ENCODE measurements around the gene FAM187B.

DNA sequence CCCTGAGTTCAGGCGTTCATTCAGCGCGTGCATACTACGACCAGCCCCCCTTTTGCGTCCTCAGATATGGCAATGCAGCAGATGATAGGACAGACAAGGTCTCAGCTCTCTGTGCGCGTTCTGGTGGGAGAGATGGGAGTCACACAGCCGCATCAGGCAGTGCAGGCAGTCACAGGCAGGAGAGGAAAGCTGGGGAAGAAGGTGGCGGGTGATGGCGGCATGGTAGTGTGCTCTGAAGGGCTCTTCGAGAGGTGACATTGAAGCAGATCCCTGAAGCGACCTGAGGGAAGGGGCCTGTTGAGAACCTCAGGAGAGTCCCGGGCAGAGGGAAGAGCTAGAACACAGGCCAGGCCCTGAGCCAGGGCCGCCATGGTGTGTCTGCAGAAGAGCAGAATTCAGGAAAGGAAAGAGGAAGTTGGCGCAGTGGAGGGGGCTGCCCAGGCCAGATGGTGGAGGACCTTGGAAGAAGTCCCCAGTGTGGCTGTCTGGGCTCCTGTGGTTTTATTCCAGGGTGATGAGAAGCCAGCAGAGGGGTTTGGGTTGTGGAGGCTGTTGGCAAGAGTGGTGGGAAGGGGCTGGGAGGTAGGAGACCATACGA lies 43.7 kb upstream of the FAM187B start:
- TF ChIP-seq, protein P1, sequence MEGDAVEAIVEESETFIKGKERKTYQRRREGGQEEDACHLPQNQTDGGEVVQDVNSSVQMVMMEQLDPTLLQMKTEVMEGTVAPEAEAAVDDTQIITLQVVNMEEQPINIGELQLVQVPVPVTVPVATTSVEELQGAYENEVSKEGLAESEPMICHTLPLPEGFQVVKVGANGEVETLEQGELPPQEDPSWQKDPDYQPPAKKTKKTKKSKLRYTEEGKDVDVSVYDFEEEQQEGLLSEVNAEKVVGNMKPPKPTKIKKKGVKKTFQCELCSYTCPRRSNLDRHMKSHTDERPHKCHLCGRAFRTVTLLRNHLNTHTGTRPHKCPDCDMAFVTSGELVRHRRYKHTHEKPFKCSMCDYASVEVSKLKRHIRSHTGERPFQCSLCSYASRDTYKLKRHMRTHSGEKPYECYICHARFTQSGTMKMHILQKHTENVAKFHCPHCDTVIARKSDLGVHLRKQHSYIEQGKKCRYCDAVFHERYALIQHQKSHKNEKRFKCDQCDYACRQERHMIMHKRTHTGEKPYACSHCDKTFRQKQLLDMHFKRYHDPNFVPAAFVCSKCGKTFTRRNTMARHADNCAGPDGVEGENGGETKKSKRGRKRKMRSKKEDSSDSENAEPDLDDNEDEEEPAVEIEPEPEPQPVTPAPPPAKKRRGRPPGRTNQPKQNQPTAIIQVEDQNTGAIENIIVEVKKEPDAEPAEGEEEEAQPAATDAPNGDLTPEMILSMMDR (IDR thresholded peaks at IDR 0.05): no peak
- no peak for TF ChIP-seq POLR2AphosphoS5 (IDR thresholded peaks at IDR 0.05)

Measured in gastroesophageal sphincter (tissue), 3 donors.